DND-41 (cell line): ENCODE measurements around the gene EFNA4.
"Not testable (repeated sequence)": the region's sequence is repeated elsewhere in the genome, so short reads cannot be mapped to it uniquely, and the experiment has no call there.

Experiments
- ATAC-seq: fragments of 200-7000 bp; cut with Tn5 transposase; 3 replicates; pipeline ENCODE4 v1.9.1; 2021; ENCODE audit warnings: low read depth; ENCODE audit not compliant: insufficient read depth
- DNase-seq: peaks from one replicate; pipeline ENCODE4 v3.0.0-alpha.2; 2020
- H2AFZ ChIP-seq: 2 replicates; pipeline ENCODE4 v1.6.0; 2012; ENCODE audit warnings: low read depth, low read length
- H3K27ac ChIP-seq: 2 replicates; pipeline ENCODE4 v1.5.1; 2012; ENCODE audit warnings: low read length, inconsistent platforms
- H3K27me3 ChIP-seq: fragments of 200-600 bp; sonication (generic); 2 replicates; pipeline ENCODE4 v1.6.0; 2012; ENCODE audit warnings: low read length, mild to moderate bottlenecking, inconsistent platforms; ENCODE audit not compliant: insufficient read depth, poor library complexity
- H3K36me3 ChIP-seq: 2 replicates; pipeline ENCODE4 v1.5.1; 2012; ENCODE audit warnings: low read length, inconsistent platforms; ENCODE audit not compliant: insufficient read depth
- H3K4me1 ChIP-seq: 2 replicates; pipeline ENCODE4 v1.5.1; 2012; ENCODE audit warnings: mild to moderate bottlenecking, low read length; ENCODE audit not compliant: insufficient read depth
- H3K4me2 ChIP-seq: 2 replicates; pipeline ENCODE4 v1.6.0; 2012; ENCODE audit warnings: mild to moderate bottlenecking, moderate library complexity, low read length, inconsistent platforms; ENCODE audit not compliant: insufficient read depth
- H3K4me3 ChIP-seq, 2 experiments: fragments of 200-600 bp in 1 of 2; shearing (Covaris generic) in 1 of 2; 2 replicates each; pipeline ENCODE4 v1.5.1; 2012 to 2016; ENCODE audit warnings: inconsistent platforms in 2 of 2, low read length in 2 of 2, mild to moderate bottlenecking in 2 of 2, low read depth in 1 of 2, moderate library complexity in 1 of 2
- H3K79me2 ChIP-seq: 2 replicates; pipeline ENCODE4 v1.6.0; 2012; ENCODE audit warnings: low read length, inconsistent platforms; ENCODE audit not compliant: insufficient read depth
- H3K9ac ChIP-seq: 2 replicates; pipeline ENCODE4 v1.6.0; 2012; ENCODE audit warnings: low read depth, mild to moderate bottlenecking, inconsistent platforms, low read length, moderate library complexity
- H3K9me3 ChIP-seq: 2 replicates; pipeline ENCODE4 v1.5.1; 2012; ENCODE audit warnings: low read length, moderate library complexity, mild to moderate bottlenecking, inconsistent platforms; ENCODE audit not compliant: insufficient read depth, severe bottlenecking
- H4K20me1 ChIP-seq: 2 replicates; pipeline ENCODE4 v1.6.0; 2012; ENCODE audit warnings: low read length; ENCODE audit not compliant: insufficient read depth
- EZH2 ChIP-seq: IDR thresholded peaks from 3 replicates; pipeline ENCODE4 v1.6.1; 2012; ENCODE audit warnings: borderline replicate concordance, low read depth, mild to moderate bottlenecking, moderate library complexity, low read length, inconsistent platforms; ENCODE audit not compliant: severe bottlenecking
- TF ChIP-seq, protein P1 (sequence below): IDR thresholded peaks from 2 replicates; pipeline ENCODE4 v1.5.1; 2012; ENCODE audit warnings: borderline replicate concordance, low read length, moderate library complexity, mild to moderate bottlenecking; ENCODE audit not compliant: poor library complexity, severe bottlenecking; ENCODE audit errors: extremely low read depth

Gene EFNA4

DNA sequence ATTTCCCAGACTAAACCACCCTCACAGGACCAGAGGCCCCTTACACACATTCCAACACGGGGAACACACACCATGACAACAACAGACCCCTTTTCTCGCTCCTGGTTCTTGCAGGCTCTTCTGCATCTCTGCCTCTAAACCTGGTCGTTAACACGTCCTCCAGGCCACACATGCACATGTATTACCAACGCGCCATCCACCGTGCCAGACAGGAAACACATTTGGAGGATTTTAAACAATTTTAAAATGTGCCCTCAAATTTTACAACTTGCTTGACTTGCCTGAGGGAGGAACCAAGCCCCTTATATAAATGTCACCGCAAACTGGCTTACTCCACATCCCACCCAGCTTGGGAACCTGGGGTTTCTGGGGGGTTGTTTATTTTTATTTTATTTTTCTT lies 47.3 kb downstream of the EFNA4 start:
- no peak for DNase-seq
- H3K9me3 ChIP-seq: no peaks in the 10 kb centered on the region
- H3K4me1 ChIP-seq: no peaks in the 10 kb centered on the region

DNA sequence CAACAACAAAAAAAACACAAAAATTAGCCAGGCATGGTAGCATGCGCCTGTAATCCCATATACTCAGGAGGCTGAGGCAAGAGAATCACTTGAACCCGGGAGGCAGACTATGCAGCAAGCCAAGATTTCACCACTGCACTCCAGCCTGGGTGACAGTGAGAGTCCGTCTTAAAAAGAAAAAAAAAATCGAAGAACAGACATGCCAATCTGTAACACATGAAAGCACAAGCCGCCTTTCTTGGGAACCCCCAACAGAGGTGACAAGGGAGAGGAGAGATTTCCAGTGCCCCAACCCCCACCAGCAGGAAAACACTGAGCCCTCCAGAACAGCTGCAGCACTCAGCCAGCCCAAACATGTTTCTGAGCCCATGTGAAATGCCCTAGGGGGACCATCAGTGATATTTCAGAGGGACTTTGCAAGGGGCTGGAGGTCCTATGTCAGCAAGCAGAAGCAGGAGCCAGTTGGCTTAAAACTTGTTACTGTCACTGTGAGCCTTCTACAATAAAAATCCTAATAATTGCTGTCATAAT lies 50.0 kb downstream of the EFNA4 start:
- ATAC-seq (no peak), DNase-seq (no peak)
- H3K79me2 ChIP-seq: no peaks in the 10 kb centered on the region
- no peaks in the 10 kb centered on the region for H3K36me3 ChIP-seq
- no peak overlapping the region for H2AFZ ChIP-seq
- H3K4me2 ChIP-seq: no peak overlapping the region
- no peak overlapping the region for H3K27ac ChIP-seq
- H3K4me3 ChIP-seq: no peak overlapping the region
- H3K9me3 ChIP-seq: no peaks in the 10 kb centered on the region
- H3K9ac ChIP-seq: no peak overlapping the region
- no peaks in the 10 kb centered on the region for H4K20me1 ChIP-seq
- peaks cover 7% of the 10 kb centered on the region for H3K27me3 ChIP-seq
- no peaks in the 10 kb centered on the region for H3K4me1 ChIP-seq
- TF ChIP-seq EZH2: no peak
- TF ChIP-seq, protein P1, sequence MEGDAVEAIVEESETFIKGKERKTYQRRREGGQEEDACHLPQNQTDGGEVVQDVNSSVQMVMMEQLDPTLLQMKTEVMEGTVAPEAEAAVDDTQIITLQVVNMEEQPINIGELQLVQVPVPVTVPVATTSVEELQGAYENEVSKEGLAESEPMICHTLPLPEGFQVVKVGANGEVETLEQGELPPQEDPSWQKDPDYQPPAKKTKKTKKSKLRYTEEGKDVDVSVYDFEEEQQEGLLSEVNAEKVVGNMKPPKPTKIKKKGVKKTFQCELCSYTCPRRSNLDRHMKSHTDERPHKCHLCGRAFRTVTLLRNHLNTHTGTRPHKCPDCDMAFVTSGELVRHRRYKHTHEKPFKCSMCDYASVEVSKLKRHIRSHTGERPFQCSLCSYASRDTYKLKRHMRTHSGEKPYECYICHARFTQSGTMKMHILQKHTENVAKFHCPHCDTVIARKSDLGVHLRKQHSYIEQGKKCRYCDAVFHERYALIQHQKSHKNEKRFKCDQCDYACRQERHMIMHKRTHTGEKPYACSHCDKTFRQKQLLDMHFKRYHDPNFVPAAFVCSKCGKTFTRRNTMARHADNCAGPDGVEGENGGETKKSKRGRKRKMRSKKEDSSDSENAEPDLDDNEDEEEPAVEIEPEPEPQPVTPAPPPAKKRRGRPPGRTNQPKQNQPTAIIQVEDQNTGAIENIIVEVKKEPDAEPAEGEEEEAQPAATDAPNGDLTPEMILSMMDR: no peak

More for the DNA sequence above, 47.3 kb downstream of the EFNA4 start:
- ATAC-seq: no peak
- Histone ChIP-seq H3K27ac (no peak overlapping the region), H3K4me3 (no peak overlapping the region), H2AFZ (no peak overlapping the region), H3K9ac (no peak overlapping the region), H3K36me3 (no peaks in the 10 kb centered on the region), H4K20me1 (no peaks in the 10 kb centered on the region), H3K4me2 (no peak overlapping the region), H3K27me3 (peaks cover 4% of the 10 kb centered on the region), H3K79me2 (no peaks in the 10 kb centered on the region)
- no peak for TF ChIP-seq EZH2
- TF ChIP-seq, protein P1: no peak

DNA sequence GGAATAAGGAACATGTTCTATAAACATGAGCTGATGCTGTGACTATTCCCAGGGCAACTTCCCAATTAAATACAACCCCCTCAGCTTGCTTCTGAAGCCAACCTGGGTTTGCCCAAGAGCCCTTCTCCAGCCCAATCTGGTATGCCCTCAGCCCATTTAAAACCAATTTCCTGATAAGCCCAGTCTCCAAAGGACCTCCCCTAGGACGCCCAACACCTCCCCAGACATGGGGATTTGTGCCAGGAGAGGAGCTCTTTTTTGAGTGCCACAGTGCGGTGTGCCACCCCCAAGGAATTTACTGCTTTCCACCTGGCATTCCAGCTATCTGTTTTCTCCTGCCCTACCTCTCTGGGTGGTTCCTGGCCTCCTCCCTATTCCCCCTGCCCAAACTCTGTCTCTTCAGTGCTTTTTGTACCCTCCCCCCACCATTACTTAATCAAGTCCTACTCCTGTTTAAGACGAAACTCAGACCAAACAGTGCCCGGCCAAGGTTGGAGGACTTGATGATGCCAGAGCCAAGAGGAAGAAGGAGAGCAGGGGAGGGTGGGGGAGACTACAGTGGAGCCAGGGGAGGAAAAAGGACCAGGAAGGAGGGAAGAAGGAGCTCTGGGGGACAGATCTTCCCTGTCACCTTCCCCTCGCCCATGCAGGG lies 52.7 kb downstream of the EFNA4 start:
- H3K27ac ChIP-seq: no peak overlapping the region
- no peaks in the 10 kb centered on the region for H3K9me3 ChIP-seq
- no peak overlapping the region for H3K9ac ChIP-seq
- H3K79me2 ChIP-seq: no peaks in the 10 kb centered on the region
- H3K4me2 ChIP-seq: no peak overlapping the region
- TF ChIP-seq, protein P1: no peak
- TF ChIP-seq EZH2: no peak
- no peak for ATAC-seq
- H3K4me3 ChIP-seq: no peak overlapping the region
- no peaks in the 10 kb centered on the region for H3K4me1 ChIP-seq
- no peaks in the 10 kb centered on the region for H4K20me1 ChIP-seq
- H3K27me3 ChIP-seq: peaks cover 16% of the 10 kb centered on the region
- no peaks in the 10 kb centered on the region for H3K36me3 ChIP-seq
- no peak overlapping the region for H2AFZ ChIP-seq
- no peak for DNase-seq

DNA sequence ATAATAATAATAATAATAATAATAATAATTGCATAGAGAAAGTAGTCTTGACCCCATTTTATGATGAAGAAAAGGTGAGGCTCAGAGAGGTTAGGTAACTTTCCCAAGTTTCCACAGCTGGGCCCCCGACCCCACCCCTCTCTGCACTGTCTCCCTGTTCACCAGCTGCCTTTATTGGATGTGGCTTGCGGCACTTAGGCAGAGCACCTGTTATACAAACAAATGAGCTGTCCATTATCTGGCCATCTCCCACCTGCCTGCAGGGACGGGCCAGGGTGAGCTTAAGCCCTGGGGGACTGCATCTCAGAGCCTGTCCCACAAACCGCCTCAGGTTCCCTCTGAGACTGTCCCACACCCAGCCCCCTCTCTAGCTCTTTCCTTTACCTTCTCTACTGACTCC lies 54.1 kb downstream of the EFNA4 start:
- H3K36me3 ChIP-seq: no peaks in the 10 kb centered on the region
- no peak overlapping the region for H2AFZ ChIP-seq
- H3K9me3 ChIP-seq: no peaks in the 10 kb centered on the region
- H3K79me2 ChIP-seq: no peaks in the 10 kb centered on the region
- H3K4me2 ChIP-seq: no peak overlapping the region
- H3K27me3 ChIP-seq: peaks cover 16% of the 10 kb centered on the region
- no peak for ATAC-seq
- H3K9ac ChIP-seq: no peak overlapping the region
- TF ChIP-seq EZH2: no peak
- TF ChIP-seq, protein P1: no peak
- H3K27ac ChIP-seq: no peak overlapping the region
- H3K4me1 ChIP-seq: no peaks in the 10 kb centered on the region
- no peak overlapping the region for H3K4me3 ChIP-seq
- H4K20me1 ChIP-seq: no peaks in the 10 kb centered on the region
- DNase-seq: no peak

DNA sequence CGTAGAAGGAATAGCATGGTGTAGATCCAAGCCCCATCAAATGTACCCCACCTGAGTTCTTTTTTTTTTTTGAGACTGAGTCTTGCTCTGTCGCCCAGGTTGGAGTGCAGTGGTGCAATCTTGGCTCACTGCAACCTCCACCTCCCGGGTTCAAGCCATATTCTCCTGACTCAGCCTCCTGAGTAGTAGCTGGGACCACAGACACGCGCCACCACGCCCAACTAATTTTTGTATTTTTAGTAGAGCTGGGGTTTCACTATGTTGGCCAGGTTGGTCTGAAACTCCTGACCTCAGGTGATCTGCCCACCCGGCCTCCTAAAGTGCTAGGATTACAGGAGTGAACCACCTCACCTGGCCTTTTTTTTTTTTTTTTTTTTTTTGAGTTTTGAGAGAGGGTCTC lies 54.5 kb downstream of the EFNA4 start:
- H3K9me3 ChIP-seq, H3K27ac ChIP-seq, H3K36me3 ChIP-seq, H3K4me3 ChIP-seq, H4K20me1 ChIP-seq, H3K79me2 ChIP-seq, H2AFZ ChIP-seq, H3K9ac ChIP-seq, DNase-seq, H3K4me2 ChIP-seq, ATAC-seq, H3K4me1 ChIP-seq: not testable (repeated sequence)
- peaks cover 16% of the 10 kb centered on the region for H3K27me3 ChIP-seq
